H9 (cell line): Measurements from ENCODE around the gene GNB4. TPM values are rescaled to one million over a fixed set of nuclear protein-coding genes. Genes with fewer than 3 reads are reported as not detected.

Source experiments
- DNase-seq: peaks from one replicate; pipeline ENCODE4 v3.0.0-alpha.2; 2017
- H2AFZ ChIP-seq: one replicate; pipeline ENCODE4 v1.6.1; 2013; ENCODE audit warnings: mild to moderate bottlenecking, low read length, control low read depth, moderate library complexity
- H2AK5ac ChIP-seq: 2 replicates; pipeline ENCODE4 v1.6.1; 2013; ENCODE audit warnings: low read length, control low read depth, mixed read lengths; ENCODE audit not compliant: insufficient read length
- H2BK120ac ChIP-seq: one replicate; pipeline ENCODE4 v1.6.1; 2013; ENCODE audit warnings: low read depth, mild to moderate bottlenecking, low read length, control low read depth, inconsistent platforms; ENCODE audit not compliant: poor library complexity, severe bottlenecking
- H2BK12ac ChIP-seq: 2 replicates; pipeline ENCODE4 v1.6.1; 2013; ENCODE audit warnings: low read length, control low read depth, mixed read lengths, low read depth; ENCODE audit not compliant: insufficient read length
- H2BK15ac ChIP-seq: 2 replicates; pipeline ENCODE4 v1.6.1; 2013; ENCODE audit warnings: low read depth, low read length, control low read depth
- H2BK20ac ChIP-seq: one replicate; pipeline ENCODE4 v1.6.1; 2013; ENCODE audit warnings: low read depth, mild to moderate bottlenecking, low read length, control low read depth, inconsistent platforms; ENCODE audit not compliant: poor library complexity, severe bottlenecking
- H2BK5ac ChIP-seq: 2 replicates; pipeline ENCODE4 v1.6.1; 2013; ENCODE audit warnings: low read length, control low read depth, mixed read lengths; ENCODE audit not compliant: insufficient read length
- H3K14ac ChIP-seq: 2 replicates; pipeline ENCODE4 v1.6.1; 2013; ENCODE audit warnings: low read length, control low read depth; ENCODE audit not compliant: insufficient read depth
- H3K18ac ChIP-seq: 2 replicates; pipeline ENCODE4 v1.6.1; 2013; ENCODE audit warnings: low read depth, mild to moderate bottlenecking, mixed read lengths, low read length, control low read depth; ENCODE audit not compliant: insufficient read length
- H3K23ac ChIP-seq: 2 replicates; pipeline ENCODE4 v1.6.1; 2013; ENCODE audit warnings: low read length, control low read depth, mixed read lengths, low read depth; ENCODE audit not compliant: insufficient read length
- H3K23me2 ChIP-seq: 2 replicates; pipeline ENCODE4 v1.6.1; 2013; ENCODE audit warnings: low read depth, mild to moderate bottlenecking, mixed read lengths, low read length, control low read depth; ENCODE audit not compliant: insufficient read length, poor library complexity, severe bottlenecking
- H3K27ac ChIP-seq: 2 replicates; pipeline ENCODE4 v1.5.1; 2013; ENCODE audit warnings: low read length, control low read depth, mixed read lengths, low read depth; ENCODE audit not compliant: insufficient read length
- H3K27me3 ChIP-seq: 2 replicates; pipeline ENCODE4 v1.6.1; 2013; ENCODE audit warnings: low read length, control low read depth, inconsistent platforms; ENCODE audit not compliant: insufficient read depth
- H3K4ac ChIP-seq: 2 replicates; pipeline ENCODE4 v1.6.1; 2013; ENCODE audit warnings: low read depth, mild to moderate bottlenecking, control low read depth, inconsistent platforms, low read length, moderate library complexity
- H3K4me1 ChIP-seq: 2 replicates; pipeline ENCODE4 v1.6.1; 2013; ENCODE audit warnings: low read length, control low read depth, inconsistent platforms; ENCODE audit not compliant: insufficient read depth
- H3K4me2 ChIP-seq: 2 replicates; pipeline ENCODE4 v1.6.1; 2013; ENCODE audit warnings: low read length, control low read depth, mixed read lengths; ENCODE audit not compliant: insufficient read length, insufficient read depth
- H3K56ac ChIP-seq: 2 replicates; pipeline ENCODE4 v1.6.1; 2013; ENCODE audit warnings: low read depth, mild to moderate bottlenecking, mixed read lengths, low read length, control low read depth; ENCODE audit not compliant: insufficient read length
- H3K79me1 ChIP-seq: 2 replicates; pipeline ENCODE4 v1.6.1; 2013; ENCODE audit warnings: low read depth, mild to moderate bottlenecking, moderate library complexity, low read length, control low read depth, inconsistent platforms; ENCODE audit not compliant: insufficient read depth, poor library complexity, severe bottlenecking
- H3K79me2 ChIP-seq: 2 replicates; pipeline ENCODE4 v1.6.1; 2013; ENCODE audit warnings: low read length, control low read depth, inconsistent platforms; ENCODE audit not compliant: insufficient read depth
- H3K9ac ChIP-seq: 2 replicates; pipeline ENCODE4 v1.6.1; 2013; ENCODE audit warnings: low read length, control low read depth, mixed read lengths; ENCODE audit not compliant: insufficient read length; ENCODE audit errors: extremely low read depth
- H3K9me3 ChIP-seq: one replicate; pipeline ENCODE4 v1.6.1; 2013; ENCODE audit warnings: low read depth, low read length, inconsistent platforms; ENCODE audit not compliant: control insufficient read depth
- H3T11ph ChIP-seq: one replicate; pipeline ENCODE4 v1.6.1; 2013; ENCODE audit warnings: mild to moderate bottlenecking, low read length, control low read depth, inconsistent platforms
- H4K20me1 ChIP-seq: one replicate; pipeline ENCODE4 v1.6.1; 2013; ENCODE audit not compliant: control insufficient read depth, insufficient read length, insufficient read depth
- H4K5ac ChIP-seq: 2 replicates; pipeline ENCODE4 v1.6.1; 2013; ENCODE audit warnings: low read depth, mild to moderate bottlenecking, mixed read lengths, low read length, control low read depth; ENCODE audit not compliant: insufficient read length
- H4K8ac ChIP-seq: replicated peaks from 2 replicates; pipeline ENCODE4 v1.6.1; 2013; ENCODE audit warnings: low read length, control low read depth, mixed read lengths, low read depth; ENCODE audit not compliant: insufficient read length
- H4K91ac ChIP-seq: 2 replicates; pipeline ENCODE4 v1.6.1; 2013; ENCODE audit warnings: low read depth, mild to moderate bottlenecking, moderate library complexity, mixed read lengths, low read length, control low read depth; ENCODE audit not compliant: insufficient read length
- H3K27ac Mint-ChIP-seq, 3 experiments: 2 replicates in 2 of 3; 3 replicates in 1 of 3; pipeline ENCODE4 v1.8.0; 2020 to 2021; ENCODE audit warnings: mixed read lengths in 3 of 3, mild to moderate bottlenecking in 1 of 3, moderate library complexity in 1 of 3
- H3K27me3 Mint-ChIP-seq: 2 replicates; pipeline ENCODE4 v1.8.0; 2021; ENCODE audit warnings: low read depth, mild to moderate bottlenecking, moderate library complexity, mixed read lengths
- H3K36me3 Mint-ChIP-seq, 3 experiments: 2 replicates in 2 of 3; 3 replicates in 1 of 3; pipeline ENCODE4 v1.8.0; 2020 to 2021; ENCODE audit warnings: low read depth in 3 of 3, mixed read lengths in 3 of 3; ENCODE audit not compliant: insufficient read depth in 1 of 3
- H3K4me1 Mint-ChIP-seq, 2 experiments: 2 replicates each; pipeline ENCODE4 v1.8.0; 2020; ENCODE audit warnings: mixed read lengths in 2 of 2
- H3K4me3 Mint-ChIP-seq, 2 experiments: 2 replicates in 1 of 2; 3 replicates in 1 of 2; pipeline ENCODE4 v1.8.0; 2020 to 2021; ENCODE audit warnings: mild to moderate bottlenecking in 2 of 2, mixed read lengths in 2 of 2, moderate library complexity in 1 of 2
- H3K9me3 Mint-ChIP-seq, 2 experiments: 2 replicates in 1 of 2; 3 replicates in 1 of 2; pipeline ENCODE4 v1.8.0; 2020; ENCODE audit warnings: mild to moderate bottlenecking in 2 of 2, mixed read lengths in 2 of 2, moderate library complexity in 1 of 2
- CTCF ChIP-seq: fragments of 200-600 bp; sonication (generic); conservative IDR thresholded peaks from 3 replicates; pipeline ENCODE4 v1.8.0; 2021; ENCODE audit warnings: antibody characterized with exemption, mild to moderate bottlenecking
- WGBS: extraction: QIAGEN DNeasy Blood & Tissue Kit; methylation state at CpG from one replicate; pipeline ENCODE4 v1.1.7; 2013; ENCODE audit warnings: missing lambda C conversion rate, low lambda C conversion rate, mixed read lengths; ENCODE audit not compliant: insufficient read length; ENCODE audit errors: extremely low coverage; 5-methylcytosine and 5-hydroxymethylcytosine counted together
- total RNA-seq: library from RNA; stranded (reverse); gene quantifications from 2 replicates; pipeline ENCODE4 v1.2.1, GENCODE V29; 2021

Gene GNB4
- total RNA-seq, 1 experiment from 2014 or later, result 25.0 TPM

GRCh38 chr3:179476215-179476614 lies 24.9 kb upstream of the GNB4 start:
- no peak overlapping the region for H3K4me3 Mint-ChIP-seq
- H2BK20ac ChIP-seq, result no peak overlapping the region
- no peaks in the 10 kb centered on the region for H3K9me3 ChIP-seq

More at GRCh38 chr3:179476215-179476614, 24.9 kb upstream of the GNB4 start:
- H4K5ac ChIP-seq, result no peak overlapping the region
- Mint-ChIP-seq H3K36me3 (peaks cover 0 to 4% (median 0%) of the 10 kb centered on the region in 3 experiments; a peak in 1 of 7 replicates), H3K9me3 (peaks cover 0 to 2% of the 10 kb centered on the region in 2 experiments; a peak in 2 of 5 replicates), H3K4me1 (no peaks in the 10 kb centered on the region), H3K27me3 (no peaks in the 10 kb centered on the region), H3K27ac (no peak overlapping the region)
- no CpG with 5 or more reads among the region's 2 CpGs for WGBS
- H3K23me2 ChIP-seq, result no peaks in the 10 kb centered on the region
- no peak overlapping the region for H3K23ac ChIP-seq
- H2BK120ac ChIP-seq, result no peak overlapping the region
- H2AFZ ChIP-seq, result no peak overlapping the region
- H3K79me1 ChIP-seq, result no peaks in the 10 kb centered on the region
- H4K8ac ChIP-seq, result no peak overlapping the region
- H3K4ac ChIP-seq, result no peak overlapping the region
- no peak overlapping the region for H2BK5ac ChIP-seq
- no peak overlapping the region for H3T11ph ChIP-seq
- no peak overlapping the region for H2BK12ac ChIP-seq
- no peak overlapping the region for H3K14ac ChIP-seq
- no peak overlapping the region for H2AK5ac ChIP-seq
- H3K18ac ChIP-seq, result no peak overlapping the region
- TF ChIP-seq CTCF, result no peak
- H3K27ac ChIP-seq, result no peak overlapping the region
- H4K91ac ChIP-seq, result no peak overlapping the region
- no peaks in the 10 kb centered on the region for H3K79me2 ChIP-seq
- H3K9ac ChIP-seq, result no peak overlapping the region
- H2BK15ac ChIP-seq, result no peak overlapping the region
- no peaks in the 10 kb centered on the region for H4K20me1 ChIP-seq
- no peak for DNase-seq
- H3K4me2 ChIP-seq, result no peak overlapping the region
- no peak overlapping the region for H3K56ac ChIP-seq
- H3K4me1 ChIP-seq, result no peaks in the 10 kb centered on the region
- H3K27me3 ChIP-seq, result no peaks in the 10 kb centered on the region
